Hindlimb muscle (tissue), 1 donor: Measurements from ENCODE around the gene TTYH3. TPM values are rescaled to one million over a fixed set of nuclear protein-coding genes. Genes with fewer than 3 reads are reported as not detected.

ENCODE experiments used
- DNase-seq: peaks from one replicate; pipeline ENCODE4 v3.0.0-alpha.2; 2013
- polyA plus RNA-seq: library from polyadenylated mRNA; unstranded; fragments of 120-200 nt; gene quantifications from one replicate; pipeline ENCODE4 v1.2.1, GENCODE V29; 2013; ENCODE audit not compliant: insufficient read length

Gene TTYH3
- polyA plus RNA-seq, 1 donor: 83.4 TPM

DNA sequence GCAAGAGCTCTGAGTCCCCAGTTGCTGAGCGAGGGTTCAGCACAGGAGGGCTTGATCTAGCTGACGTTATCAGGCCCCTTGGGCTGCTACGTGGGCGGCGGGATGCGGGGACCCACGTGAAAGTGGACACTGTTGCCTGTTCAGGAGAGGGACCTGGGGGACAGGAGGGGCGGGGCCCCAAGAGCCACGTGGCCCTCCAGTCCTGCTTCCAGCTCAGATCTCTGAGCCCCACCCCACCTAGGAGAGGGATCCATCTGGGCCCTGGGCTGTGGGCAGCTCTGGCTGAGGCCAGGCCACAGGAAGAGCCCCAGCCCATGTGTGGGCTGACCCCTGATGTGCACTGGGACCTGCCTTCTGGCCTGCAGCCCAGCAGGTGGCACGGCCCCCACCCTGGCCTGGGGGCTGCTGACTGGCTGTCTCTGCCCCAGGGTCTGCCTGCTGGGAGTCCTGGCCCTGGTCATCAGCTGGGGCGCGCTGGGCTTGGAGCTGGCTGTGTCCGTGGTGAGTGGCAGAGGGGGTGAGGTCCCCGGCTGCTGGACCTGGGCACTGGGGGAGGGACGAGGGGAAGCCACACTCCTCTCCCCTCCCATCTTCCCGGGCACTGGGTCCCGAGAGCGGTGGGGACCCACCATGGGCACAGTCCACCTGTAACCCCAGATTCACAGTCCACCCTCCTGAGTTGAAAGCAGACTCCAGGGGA is 17.5 kb downstream of the TTYH3 start:
- no peak for DNase-seq

DNA sequence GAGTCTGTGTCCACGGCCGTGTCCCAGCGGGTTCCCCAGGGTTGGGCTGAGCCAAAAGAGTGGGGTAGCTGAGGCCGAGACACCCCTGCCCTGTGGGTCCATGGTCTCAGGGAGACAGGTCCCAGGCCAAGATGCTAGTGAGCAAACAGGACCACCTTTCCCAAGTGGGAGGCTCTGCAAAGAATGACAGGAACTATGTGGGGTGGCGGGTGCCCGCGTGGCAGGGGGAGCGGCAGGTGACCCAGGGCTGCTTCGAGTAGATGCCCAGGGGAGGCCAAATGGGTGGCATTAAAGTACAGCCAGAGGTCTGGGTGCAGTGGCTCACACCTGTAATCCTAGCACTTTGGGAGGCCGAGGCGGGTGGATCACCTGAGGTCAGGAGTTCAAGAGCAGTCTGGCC is 18.2 kb downstream of the TTYH3 start:
- DNase-seq: no peak

DNA sequence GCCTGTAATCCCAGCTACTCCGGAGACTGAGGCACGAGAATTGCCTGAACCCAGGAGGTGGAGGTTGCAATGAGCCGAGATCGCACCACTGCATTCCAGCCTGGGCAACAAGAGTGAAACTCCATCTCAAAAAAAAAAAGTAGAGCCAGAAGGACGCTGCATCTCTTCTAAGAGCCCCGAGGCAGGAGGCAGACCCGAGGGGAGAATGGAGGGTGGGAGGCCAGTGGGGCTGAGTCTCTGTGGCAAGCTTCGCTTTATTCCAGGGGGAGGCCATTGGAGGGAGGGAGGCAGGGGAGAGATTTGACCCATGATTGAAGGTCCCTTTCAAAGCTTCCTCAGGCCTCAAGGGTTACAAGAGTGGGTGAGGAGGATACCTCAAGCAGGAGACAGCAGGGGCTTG is 18.7 kb downstream of the TTYH3 start:
- DNase-seq: no peak

DNA sequence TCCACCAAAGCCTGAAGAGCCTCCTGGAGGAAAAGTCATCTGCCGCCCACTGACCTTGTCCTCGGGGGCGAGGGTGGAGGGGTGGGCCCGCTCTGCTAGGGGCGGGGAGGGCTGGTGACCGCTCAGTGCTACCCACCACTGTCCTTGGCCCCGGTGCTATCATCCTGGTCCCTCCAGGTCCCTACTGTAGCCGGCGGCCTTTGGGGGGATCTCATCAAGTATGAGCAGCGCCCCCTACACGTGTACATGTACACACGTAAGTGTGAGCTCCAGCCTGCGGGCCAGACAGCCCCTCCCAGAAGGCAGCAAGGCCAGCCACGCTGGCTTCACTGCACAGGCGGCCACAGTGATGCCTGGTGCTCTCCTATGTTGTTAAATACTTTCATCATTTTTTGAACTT is 19.6 kb downstream of the TTYH3 start:
- no peak for DNase-seq

DNA sequence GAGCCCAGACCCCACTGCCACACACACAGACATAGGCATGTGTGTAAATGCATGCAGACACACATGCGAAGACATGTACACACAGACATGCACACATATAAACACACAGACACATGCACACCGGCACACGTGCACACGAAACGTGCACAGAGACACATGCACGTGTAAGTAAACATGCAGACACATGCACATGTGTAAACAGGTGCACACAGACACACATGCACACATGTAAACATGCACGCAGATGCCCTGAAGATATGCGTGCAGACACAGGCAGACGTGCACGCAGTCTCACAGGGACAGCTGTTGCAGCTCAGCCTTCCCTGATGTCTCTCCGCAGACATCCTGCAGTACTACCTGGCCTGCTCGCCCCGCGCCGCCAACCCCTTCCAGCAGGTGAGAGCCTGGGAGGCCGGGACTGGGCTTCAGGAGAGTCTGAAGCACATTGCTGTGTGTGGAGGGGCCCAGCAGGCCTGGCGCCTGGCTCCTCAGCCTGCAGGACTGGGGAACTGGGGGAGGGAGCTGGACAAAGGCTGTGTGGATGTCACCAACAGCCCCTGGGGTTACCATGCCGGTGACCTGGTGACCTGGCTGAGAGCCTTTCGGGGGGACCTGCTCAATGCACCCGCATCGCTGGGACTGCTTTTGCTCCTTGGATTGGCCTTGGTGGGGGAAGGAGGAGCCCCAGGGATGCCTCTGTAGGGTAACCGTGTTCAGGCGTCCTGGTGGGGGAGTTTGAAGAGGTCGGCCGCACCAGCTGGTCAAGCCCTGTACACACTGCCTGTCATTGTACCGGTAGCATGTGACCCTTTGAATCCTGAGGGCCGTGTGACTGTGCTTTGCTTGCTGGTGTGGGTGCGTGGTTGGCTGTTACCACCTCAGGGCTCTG is 20.3 kb downstream of the TTYH3 start:
- DNase-seq: no peak

DNA sequence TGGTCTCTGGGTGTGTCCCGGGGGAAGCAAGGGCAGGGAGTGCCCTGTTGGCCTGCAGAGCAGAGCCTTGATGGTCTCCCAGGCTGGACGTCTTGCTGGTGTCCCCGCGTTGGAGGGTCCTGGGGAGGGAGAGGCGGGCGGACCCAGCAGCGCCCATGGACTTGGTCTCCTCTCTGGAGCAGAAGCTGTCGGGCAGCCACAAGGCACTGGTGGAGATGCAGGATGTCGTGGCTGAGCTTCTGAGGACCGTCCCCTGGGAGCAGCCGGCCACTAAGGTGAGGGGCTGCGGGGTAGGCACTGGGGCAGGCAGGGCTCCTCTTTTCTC is 20.9 kb downstream of the TTYH3 start:
- no peak for DNase-seq

DNA sequence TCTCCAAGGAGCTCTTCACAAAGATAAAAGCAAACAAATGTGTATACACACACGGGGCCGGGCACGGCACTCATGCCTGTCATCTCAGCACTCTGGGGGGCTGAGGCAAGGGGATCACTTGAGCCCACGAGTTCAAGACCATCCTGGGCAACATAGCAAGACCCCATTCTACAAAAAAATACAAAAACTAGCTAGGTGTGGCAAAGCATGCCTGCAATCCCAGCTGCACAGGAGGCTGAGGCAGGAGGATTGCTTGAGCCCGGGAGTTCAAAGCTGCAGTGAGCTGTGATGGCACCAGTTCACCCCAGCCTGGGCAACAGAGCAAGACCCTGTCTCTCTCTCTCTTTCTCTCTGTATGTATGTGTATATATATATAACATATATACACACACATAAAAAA is 22.3 kb downstream of the TTYH3 start:
- DNase-seq: no peak

DNA sequence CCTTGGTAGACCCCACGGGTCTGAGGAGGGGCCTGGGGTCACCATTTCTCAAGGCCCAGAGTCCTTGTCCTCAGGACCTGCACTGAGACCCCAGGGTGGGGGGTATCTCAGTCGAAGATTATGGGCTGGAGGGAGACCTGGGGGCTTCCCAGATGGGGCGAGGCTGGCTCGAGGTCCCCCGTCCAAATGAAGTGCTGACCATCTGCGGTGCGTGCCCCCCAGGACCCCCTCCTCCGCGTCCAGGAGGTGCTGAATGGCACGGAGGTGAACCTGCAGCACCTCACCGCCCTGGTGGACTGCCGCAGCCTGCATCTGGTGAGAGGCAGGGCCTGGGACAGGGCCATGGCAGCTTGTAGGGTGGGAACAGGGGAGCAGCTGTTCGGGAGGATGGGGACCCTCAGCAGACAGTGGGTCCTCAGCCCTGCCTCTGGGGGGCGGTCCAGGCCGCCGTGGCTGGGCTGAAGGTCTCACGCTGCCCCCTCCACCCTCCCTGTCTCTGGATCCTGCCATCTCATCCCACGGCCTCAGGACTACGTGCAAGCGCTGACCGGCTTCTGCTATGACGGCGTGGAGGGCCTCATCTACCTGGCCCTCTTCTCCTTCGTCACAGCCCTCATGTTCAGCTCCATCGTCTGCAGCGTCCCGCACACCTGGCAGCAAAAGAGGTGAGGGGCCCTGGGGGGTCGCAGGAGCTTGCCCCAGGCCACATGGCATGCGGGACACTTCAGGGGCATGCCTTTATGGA is 24.3 kb downstream of the TTYH3 start:
- DNase-seq: no peak

DNA sequence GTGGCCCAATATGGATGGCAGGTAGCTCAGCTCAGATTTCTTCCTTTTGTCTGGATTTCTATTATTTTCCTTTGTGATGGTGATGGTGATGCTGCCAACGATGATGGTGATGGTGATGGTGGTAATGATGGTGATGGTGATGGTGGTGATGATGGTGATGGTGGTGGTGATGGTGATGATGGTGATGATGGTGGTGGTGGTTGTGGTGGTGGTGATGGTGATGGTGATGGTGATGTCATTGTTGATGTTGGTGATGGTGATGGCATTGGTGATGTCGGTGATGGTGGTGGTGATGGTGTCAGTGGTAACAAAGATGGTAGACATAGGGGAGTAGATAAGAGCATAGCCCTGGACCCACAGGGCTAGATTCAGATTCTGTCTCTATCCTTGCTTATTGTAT is 25.4 kb downstream of the TTYH3 start:
- DNase-seq: no peak

DNA sequence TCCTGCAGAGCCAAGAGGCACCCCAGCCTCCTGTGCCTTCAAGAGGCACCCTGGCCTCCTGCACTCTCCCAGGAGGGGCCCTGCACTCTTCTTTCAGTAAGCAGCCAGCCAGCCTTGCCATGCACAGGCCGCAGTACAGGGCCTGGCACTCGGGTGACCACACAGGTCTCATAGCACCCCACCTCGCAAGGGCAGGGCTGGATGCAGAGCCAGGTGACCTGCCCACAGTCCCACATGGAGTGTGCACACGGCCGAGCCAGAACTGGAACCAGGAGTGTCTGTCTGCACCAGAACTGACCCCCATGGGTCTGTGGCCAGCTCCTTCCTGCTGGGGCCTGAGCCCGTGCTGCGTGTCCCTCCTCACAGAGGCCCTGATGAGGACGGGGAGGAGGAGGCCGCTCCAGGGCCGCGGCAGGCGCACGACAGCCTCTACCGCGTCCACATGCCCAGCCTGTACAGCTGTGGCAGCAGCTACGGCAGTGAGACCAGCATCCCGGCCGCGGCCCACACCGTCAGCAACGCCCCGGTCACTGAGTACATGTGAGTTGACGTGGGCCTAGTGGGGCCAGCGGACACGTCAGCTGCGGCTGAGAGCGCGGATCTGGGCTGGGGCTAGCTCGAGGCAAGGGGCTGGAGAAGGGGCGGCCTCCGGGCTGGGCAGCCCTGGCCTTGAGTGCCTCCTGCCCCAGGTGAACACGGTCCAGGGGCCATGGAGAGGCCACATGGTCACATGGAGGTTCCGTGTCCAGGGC is 26.3 kb downstream of the TTYH3 start:
- no peak for DNase-seq

DNA sequence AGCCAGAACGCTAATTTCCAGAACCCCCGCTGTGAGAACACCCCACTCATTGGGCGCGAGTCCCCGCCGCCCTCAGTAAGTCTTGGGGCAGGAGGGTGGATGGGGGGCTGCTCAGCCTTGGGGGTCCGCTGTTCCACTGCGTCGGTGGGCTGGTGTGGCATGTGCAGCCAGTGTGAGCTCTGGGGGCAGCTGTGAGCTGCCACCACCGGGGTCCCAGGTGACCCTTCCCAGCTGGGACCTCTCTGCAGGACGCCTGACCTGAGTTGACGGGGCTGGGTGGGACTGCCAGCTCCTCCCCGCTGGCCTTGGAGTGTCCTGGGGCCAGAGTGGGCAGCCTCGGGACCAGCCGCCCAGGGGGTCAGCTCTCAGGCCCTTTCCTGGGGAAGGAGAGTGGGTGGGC is 27.2 kb downstream of the TTYH3 start:
- no peak for DNase-seq

DNA sequence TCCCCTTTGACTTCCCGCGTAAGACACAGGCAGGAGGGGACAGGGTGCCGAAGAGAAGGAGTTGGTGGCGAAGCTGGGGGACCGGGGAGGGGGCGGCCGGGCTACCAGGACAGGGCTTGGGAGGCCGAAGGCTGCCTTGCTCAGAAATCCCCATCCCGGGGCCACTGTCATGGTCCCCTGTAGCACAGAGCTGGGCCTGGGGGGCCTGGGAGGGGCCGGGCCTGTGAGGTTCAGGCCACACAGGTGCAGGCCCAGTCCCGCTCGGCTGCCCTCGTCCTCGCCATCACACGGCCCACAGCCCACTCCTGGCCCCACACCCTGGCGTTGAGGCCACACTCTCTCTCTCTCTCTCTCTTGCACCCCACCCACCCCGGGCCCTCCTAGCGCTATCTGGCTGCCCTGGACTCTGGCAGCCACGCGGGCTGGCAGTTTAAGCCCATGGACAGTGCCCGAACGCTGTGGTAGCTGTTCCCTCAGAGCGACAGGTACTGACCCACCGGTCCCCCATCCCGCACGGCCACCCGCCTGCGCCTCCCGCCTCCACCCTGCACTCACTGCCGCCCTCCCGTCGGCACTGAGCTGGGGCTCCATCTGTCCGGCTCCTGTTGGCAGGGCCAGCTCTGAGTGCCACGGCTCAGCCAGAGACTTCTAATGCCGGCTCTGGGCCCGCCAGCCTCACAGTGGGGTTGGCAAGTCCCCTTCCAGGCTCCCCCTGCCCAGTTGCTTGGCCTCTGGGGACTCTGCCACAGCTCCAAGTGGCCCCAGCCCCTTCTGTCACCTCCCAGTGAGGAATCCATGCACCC is 28.0 kb downstream of the TTYH3 start:
- no peak for DNase-seq

DNA sequence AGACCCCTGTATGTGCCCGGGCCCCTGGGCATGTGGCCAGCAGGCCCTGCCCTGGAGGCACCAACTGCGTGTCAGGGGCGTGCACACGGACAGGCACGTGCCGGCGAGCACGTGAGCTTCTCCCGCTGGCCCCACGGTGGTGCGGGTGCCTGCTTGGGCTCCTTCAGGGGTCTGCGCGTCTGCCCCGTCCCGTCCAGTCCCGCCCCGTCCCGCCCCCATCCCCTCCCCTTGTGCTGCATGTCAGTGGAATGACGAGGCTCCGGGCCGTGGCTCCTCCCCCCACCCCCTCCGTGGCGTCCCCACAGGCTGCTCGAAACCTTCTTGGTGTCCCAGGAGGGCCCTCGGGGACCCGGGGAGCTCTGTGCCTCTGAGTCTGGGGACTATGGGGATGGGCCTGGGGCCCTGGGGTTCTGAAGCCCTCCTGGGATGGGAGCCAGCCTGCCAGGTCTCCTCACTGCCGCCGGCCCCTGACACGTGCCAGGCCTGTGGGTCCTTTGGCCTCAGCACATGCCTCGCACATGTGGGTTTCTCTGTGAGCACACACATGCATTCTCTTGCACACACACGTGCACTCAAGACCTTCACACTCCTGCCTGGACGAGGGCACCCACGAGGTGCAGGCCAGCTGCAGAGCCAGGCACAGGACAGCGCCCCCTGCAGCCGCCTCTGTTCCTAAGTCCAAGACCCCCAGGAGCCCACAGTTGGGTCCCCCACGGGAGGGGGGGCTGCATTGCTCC is 28.7 kb downstream of the TTYH3 start:
- no peak for DNase-seq

DNA sequence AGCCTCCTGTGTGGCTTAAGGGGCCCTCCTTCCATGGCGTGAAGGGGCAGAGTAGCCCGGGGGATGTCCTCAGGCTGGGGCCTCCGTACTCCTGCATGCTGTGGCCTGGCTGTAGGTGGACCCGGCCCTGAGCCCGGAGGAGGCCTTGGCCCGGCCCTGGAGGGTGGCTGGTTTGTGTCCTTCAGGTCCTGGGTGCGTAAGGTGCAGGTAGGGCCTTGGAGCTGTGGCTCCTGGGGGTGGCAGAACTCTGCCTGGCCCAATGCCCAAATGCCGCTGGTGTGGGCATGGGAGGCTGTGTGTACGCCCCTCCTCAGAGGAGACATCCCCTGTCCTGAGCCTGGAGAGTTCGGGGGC is 29.3 kb downstream of the TTYH3 start:
- DNase-seq: no peak

DNA sequence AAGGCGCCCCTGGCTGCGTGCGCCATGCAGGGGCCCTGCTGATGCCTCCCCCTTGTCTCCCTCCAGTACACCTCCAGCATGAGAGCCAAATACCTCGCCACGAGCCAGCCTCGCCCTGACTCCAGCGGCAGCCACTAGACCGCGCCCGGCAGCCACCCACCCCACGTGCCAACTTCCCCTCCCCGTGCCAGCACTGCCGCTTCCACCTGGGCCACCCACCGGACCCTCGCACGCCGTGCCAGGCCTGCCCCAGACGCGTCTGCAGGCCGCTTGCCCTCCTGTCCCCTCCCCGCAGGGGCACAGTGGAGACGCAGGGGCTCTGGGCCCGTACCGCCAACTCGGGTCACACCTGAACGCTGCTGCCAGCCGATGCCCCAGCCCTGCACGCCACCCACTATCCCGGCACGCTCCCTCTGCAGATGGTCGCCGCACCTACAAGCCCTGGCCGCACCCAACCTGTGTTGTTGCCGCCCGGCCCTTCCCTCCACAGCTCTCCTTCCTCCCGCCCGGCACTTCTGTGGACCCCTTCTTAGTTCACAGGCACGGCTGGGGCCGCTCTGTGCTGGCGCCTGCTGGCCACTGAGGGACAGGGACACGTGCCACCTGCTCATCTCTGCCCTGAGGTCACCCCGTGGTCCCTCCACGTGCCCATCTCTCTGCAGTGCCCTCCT is 30.0 kb downstream of the TTYH3 start:
- DNase-seq: no peak

DNA sequence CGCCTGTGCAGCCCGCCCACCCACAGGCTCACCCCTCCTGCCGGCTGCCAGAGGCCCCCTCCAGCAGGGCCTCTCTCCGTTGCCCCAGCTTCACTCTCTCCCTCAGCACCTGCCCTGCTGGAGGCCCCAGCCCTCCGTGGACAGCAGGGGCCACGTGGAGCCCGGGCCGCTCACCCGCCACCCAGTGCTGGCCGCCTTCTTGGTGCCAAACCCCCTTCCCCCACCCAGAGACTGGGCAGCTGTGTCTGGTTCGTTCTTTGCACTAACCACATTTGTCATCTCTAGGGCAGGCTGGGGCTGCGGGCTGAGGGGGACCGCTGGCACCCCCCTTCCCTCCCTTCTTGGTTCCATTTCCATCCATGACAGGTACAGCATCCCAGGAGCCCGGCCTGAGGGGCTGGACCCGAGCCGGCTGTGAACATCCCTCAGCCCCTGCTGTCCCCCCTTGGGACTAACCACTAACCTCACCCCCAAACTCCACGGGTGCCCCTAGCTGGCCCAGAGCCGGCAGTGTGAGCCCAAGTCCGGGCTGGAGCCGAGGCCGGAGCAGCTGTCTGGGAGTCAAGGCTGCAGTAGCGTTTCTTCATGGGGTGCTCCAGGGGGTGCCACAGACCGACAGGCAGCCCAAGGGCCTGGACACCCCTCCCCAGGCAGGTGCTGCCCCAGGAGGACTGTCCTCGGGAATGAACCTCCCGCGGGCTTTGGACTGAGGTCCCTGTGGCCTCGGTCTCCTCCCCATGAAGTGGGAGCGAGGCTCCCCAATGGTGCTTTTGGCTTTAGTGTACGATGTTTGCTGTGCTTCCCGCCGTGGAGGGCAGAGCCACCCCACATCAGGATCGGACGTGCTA is 30.7 kb downstream of the TTYH3 start:
- DNase-seq: no peak

DNA sequence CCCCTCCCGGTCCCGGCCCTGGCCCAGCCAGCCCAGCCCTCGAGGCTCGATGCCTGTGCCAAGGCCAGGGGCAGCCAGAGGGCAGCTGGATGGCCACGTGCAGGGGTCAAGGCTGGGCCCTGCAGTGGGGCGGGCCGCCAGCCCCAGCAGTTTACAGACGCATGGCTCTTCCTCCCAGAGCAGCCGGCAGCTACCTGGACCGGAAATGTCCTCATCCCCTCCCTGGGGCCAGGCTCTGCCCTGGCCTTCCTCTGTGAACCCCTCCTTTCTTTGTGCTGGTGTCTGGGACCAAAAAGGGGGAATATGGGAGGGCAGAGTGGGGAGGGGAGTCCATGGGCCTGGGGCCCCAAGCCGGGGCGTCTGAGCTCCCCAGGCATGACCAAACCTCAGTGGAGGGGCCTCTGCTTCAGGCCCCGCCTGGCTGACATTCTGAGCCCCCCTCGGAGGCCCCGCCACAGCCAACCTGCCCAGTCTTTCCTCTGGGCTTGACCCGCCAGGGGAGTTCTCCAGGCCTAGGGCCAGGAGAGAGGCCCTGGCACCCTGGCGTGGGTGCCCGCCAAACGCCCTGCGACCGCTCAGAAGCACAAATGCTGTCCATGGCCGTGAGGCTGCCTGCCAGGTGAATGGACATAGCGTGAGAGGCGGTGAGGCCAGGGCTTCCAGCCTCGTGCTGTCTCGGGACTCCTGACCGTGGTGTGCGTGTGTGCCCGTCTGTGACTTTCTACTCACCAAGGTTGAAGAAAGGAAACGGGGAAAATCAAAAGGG is 31.5 kb downstream of the TTYH3 start:
- peak; percentile 58 for DNase-seq

DNA sequence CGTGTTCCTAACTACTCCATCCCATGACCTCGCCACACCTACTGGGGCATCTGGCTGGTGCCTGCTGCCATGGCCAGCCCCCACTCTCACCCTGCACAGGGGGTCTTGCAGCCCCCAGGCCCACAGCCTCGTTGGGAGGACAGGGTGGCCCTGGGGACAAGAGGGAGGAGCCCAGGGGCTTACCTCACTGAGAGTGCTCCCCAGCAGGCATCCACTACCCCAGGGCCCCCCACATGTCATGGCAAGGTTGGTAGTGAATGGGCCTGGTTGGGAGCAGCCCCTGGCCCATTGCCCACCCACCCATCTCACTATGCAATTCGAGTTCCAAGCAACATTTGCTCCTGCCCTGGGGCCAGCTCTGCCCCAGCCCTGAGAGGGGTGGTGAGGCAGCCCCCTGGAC is 32.2 kb downstream of the TTYH3 start:
- DNase-seq: no peak

DNA sequence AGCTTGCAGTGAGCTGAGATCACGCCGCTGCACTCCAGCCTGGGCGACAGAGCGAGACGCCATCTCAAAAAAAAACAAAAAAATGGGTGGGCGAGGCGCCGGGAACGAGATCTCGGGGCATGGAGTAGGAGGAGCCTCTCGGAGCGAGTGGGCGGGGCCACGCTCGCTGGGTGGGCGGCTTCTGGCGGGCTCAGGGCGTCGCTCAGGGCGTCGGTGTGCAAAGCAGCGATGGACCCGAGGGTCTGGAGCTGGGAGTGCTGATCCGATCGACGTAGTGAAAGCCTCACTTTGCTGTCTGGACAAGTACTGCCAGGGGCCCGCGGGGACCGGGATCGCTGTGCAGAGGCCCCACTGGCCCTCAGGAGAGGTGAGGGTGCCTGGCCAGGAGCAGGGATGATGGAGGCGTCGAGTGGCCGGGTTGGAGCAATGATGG is 33.6 kb downstream of the TTYH3 start:
- no peak for DNase-seq
